ENCODE results near the gene NDNF.

DNA sequence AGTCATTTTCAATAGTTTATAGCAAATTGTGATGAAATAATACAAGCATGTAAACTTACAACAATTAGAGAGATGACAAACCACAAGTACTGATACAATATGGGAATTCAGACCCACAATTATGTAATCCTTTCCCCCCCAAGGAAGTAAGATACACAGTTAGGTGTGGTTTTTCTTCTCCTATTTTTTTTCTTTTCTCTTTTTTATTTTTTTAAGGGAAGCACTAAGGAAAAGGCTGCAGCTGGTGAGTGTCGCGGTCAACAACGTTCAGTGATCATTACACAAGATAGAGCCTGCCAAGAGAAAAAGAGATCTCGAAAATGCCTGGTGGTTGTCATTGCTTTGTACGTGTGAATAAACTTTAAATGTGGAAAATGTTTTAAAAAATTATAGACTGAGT lies 9.8 kb downstream of the NDNF start:
- TF ChIP-seq, protein P1, sequence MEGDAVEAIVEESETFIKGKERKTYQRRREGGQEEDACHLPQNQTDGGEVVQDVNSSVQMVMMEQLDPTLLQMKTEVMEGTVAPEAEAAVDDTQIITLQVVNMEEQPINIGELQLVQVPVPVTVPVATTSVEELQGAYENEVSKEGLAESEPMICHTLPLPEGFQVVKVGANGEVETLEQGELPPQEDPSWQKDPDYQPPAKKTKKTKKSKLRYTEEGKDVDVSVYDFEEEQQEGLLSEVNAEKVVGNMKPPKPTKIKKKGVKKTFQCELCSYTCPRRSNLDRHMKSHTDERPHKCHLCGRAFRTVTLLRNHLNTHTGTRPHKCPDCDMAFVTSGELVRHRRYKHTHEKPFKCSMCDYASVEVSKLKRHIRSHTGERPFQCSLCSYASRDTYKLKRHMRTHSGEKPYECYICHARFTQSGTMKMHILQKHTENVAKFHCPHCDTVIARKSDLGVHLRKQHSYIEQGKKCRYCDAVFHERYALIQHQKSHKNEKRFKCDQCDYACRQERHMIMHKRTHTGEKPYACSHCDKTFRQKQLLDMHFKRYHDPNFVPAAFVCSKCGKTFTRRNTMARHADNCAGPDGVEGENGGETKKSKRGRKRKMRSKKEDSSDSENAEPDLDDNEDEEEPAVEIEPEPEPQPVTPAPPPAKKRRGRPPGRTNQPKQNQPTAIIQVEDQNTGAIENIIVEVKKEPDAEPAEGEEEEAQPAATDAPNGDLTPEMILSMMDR (IDR thresholded peaks at IDR 0.05): no peak
- TF ChIP-seq POLR2A (IDR thresholded peaks at IDR 0.05): no peak
- TF ChIP-seq POLR2AphosphoS5 (IDR thresholded peaks at IDR 0.05): no peak

Measured in prostate gland (tissue), 2 donors.